PC-9 (cell line): ENCODE results near the gene ABCA2.

Experiments
- CTCF ChIP-seq: fragments of 200-600 bp; sonication (generic); conservative IDR thresholded peaks from 2 replicates; pipeline ENCODE4 v1.6.1; 2017; ENCODE audit warnings: mixed run types, antibody characterized with exemption, mild to moderate bottlenecking, moderate library complexity
- EZH2 ChIP-seq: fragments of 200-600 bp; sonication (generic); IDR thresholded peaks from 2 replicates; pipeline ENCODE4 v1.8.0; 2017; ENCODE audit warnings: antibody characterized with exemption, low read depth

GRCh38 chr9:137038916-137039315 is 10.9 kb upstream of the ABCA2 start:
- TF ChIP-seq CTCF, result no peak
- TF ChIP-seq EZH2, result no peak
